GM19463 (cell line): ENCODE data around the gene CEP170B.
"Not testable (repeated sequence)": the region's sequence is repeated elsewhere in the genome, so short reads cannot be mapped to it uniquely, and the experiment has no call there.

Experiments
- ATAC-seq: cut with Tn5 transposase; IDR thresholded peaks from one replicate; pipeline ENCODE4 v1.9.1; 2021; ENCODE audit warnings: mild to moderate bottlenecking, moderate library complexity; ENCODE audit not compliant: unreplicated experiment

CEP170B gene

DNA sequence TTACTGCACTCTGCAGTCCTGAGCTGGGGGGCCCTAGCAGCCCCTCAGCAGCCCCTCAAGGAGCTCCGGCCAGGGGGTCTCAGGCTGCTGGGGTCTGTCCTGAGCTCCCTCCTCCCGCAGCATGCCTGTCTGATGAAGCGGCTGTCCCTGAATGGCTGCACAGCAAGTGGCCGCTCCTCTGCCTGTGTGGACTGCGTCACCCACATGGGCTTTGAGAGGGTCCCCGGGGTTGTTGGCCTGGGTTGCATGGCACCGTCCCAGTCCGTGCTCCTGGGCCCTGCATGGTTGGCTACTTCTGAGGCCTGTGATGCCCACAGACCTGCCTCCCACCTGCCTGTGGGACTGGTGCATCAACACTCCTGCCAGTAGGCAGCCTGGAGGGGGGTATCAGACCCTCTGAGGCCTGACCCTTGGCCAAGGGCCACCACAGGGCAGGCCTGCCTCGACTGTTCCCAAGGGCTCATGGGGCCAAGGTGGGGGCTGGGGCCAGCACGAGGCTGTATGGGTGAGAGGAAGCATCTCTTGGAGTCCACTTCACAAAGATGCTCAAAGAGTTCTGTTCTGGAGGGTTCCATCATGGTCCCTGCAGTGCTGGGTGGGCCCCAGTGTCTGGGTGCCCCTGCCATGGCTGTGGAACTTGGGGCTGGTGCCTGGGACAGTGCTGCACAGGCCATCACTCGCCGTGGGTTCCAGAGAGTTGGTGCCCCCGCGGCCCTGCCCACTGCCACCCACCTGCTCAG lies 12.2 kb downstream of the CEP170B start:
- ATAC-seq: no peak

- no peak for ATAC-seq
These were observed 12.9 kb downstream of the CEP170B start for GRCh38 chr14:104877806-104878550.

GRCh38 chr14:104878582-104878981 lies 13.5 kb downstream of the CEP170B start:
- no peak for ATAC-seq

- no peak for ATAC-seq
These were observed 14.3 kb downstream of the CEP170B start for GRCh38 chr14:104879201-104879982.

- ATAC-seq: no peak
These were observed 15.0 kb downstream of the CEP170B start for GRCh38 chr14:104879983-104880565.

DNA sequence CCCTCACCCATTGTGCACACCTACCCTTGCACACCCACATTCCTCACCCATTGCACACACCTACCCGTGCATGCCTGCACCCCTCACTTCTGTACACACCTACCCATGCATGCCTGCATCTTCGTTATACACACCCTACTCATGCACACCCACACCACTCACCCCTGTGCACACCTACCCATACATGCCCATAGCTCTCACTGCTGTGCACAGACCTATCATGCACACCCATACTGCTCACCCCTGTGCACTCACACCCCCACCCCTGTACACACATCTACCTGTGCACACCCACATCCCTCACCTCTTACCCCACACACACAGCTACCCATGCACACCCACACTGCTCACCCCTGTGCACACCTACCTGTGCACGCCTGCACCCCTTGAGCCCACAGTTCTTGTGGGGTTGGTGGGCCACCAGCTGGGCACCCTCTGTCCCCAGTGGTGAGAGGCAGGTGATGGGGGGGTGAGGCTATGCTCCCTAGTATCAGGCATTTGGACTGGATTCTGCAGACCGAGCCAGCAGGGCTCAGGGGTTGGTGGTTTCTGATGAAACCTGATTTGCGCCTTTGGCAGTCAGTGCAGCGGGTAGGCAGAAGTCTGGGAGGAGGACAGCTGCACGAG lies 15.6 kb downstream of the CEP170B start:
- ATAC-seq: no peak

GRCh38 chr14:104881369-104881979 lies 16.4 kb downstream of the CEP170B start:
- no peak for ATAC-seq

- ATAC-seq: no peak
These were observed 17.4 kb downstream of the CEP170B start for GRCh38 chr14:104882325-104882973.

- no peak for ATAC-seq
These were observed 18.1 kb downstream of the CEP170B start for GRCh38 chr14:104882991-104883660.

DNA sequence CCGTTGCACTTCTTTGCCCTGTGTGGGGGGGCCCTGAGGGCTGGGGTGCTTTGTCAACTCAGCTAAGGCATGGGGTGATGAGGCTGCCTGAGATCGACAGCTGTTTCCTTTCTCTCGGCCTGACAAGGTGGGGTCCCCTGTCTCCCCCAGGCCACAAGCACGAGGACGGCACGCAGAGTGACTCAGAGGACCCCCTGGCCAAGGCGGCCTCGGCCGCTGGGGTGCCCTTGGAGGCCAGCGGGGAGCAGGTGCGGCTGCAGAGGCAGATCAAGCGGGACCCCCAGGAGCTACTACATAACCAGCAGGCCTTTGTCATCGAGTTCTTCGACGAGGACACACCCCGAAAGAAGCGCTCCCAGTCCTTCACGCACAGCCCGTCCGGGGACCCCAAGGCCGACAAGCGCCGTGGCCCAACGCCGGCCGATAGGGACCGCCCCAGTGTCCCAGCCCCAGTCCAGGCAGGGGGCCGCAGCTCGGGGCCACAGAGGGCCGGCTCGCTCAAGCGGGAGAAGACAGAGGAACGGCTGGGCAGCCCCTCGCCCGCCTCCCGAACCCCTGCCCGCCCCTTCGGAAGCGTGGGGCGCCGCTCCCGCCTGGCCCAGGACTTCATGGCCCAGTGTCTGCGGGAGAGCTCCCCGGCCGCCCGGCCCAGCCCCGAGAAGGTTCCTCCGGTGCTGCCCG lies 18.8 kb downstream of the CEP170B start:
- ATAC-seq: no peak

GRCh38 chr14:104884381-104884780 lies 19.3 kb downstream of the CEP170B start:
- ATAC-seq: not testable (repeated sequence)

DNA sequence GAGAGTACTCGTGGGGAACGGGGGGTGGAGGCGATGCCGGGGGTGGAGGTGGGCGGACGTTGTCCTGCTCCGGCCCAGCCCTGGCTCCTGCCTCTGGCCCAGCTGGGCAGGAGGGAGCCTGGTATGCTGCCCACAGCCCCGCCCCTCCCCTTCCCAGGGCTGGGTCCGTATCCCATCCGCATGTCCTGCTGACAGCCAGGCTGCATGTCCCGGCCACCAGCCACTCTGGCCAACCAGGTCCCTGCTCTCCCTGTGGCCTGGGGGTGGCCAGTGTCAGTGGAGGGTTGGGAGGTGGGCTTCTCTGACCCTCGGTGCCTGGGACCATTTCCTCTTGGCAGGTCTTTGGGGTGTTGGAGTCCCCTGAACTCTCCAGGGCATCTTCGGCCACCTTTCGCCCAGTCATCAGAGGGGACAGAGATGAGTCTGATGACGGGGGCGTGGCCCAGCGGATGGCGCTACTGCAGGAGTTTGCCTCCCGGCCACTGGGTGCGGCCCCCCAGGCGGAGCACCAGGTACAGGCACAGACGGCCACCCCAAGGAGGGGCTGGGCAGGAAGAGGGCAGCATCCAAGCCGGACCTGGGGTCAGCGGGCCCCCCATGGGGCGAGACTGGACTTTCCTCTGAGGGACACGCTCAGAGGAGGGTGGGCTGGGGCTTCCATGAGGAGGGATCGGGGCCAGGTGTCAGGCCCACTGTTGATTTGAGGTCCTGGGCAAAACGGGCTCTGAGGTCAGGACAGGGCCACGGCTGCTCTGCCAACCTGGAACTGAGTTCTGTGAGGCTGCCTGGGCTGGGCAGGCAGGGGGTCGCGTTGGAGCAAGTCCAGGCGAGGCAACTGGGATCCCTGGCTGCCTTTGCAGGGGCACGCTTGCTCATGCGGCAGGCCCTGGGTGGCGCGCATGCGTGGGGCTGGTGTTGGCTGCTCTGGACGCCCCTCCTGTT lies 20.2 kb downstream of the CEP170B start:
- no peak for ATAC-seq

- ATAC-seq: no peak
These were observed 21.1 kb downstream of the CEP170B start for GRCh38 chr14:104885973-104886689.

DNA sequence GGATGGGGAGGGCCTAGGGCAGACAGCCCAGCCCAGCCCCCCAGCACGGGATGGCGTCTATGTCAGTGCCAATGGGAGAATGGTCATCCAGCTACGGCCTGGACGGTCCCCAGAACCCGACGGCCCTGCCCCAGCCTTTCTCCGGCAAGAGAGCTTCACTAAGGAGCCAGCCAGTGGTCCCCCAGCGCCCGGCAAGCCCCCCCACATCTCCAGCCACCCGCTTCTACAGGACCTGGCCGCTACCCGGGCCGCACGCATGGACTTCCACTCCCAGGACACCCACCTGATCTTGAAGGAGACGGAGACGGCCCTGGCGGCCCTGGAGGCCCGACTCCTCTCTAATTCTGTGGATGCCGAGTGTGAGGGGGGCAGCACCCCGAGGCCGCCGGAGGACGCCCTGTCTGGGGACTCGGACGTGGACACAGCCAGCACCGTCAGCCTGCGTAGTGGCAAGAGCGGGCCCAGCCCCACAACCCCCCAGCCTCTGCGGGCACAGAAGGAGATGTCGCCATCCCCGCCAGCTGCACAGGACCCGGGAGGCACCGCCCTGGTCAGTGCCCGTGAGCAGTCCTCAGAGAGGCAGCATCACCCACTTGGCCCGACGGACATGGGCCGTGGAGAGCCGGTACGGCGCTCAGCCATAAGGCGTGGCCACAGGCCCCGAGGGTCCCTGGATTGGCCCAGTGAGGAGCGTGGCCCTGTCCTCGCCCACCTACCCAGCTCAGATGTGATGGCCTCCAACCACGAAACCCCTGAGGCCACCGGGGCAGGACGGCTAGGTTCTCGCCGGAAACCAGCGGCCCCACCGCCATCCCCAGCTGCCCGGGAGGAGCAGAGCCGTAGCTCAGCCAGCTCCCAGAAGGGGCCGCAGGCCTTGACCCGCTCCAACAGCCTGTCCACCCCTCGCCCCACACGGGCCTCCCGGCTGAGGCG lies 21.9 kb downstream of the CEP170B start:
- ATAC-seq: no peak

DNA sequence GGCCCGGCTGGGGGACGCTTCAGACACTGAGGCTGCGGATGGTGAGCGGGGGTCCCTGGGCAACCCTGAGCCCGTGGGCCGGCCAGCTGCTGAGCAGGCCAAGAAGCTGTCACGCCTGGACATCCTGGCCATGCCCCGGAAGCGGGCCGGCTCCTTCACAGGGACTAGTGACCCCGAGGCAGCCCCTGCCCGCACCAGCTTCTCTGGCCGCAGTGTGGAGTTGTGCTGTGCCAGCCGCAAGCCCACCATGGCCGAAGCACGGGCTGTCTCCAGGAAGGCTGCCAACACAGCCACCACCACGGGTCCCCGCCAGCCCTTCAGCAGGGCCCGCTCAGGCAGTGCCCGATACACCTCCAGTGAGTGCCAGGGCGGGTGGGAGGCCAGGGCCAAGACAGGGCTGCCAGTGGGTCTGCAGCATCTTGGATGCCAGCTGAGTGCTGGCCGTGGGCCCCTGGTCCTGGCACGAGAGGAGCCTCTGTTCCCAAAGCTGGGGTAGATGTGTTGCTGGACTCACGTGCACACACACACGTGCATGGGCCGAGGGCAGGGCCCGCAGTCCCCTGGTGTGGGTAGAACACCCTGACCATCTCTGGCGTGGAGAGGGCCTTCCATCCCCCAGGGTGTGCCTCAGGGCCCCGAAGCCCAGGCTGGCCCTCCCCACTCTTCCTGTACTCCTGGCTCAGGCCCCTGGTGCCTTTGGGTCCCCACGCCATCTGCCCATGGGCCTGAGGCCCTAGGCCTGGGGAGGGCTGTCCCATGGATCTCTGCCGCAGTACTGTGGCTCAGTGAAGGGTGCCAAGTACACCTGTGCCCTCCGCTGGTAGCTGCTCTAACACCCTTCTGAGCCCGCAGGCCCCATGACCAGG lies 22.8 kb downstream of the CEP170B start:
- ATAC-seq: no peak
